Suprapubic skin (tissue), 4 donors: ENCODE data around the gene FBH1. TPM values are rescaled to one million over a fixed set of nuclear protein-coding genes. Genes with fewer than 3 reads are reported as not detected.

Source experiments
- DNase-seq, 2 donors: peaks; one replicate each; pipeline ENCODE4 v3.0.0-alpha.2; 2019; ENCODE audit warnings: low spot score in 2 of 2
- H3K27ac ChIP-seq: fragments of 200-600 bp; sonication (generic); one replicate; pipeline ENCODE4 v1.5.1; 2019
- H3K27me3 ChIP-seq: fragments of 200-600 bp; sonication (generic); one replicate; pipeline ENCODE4 v1.5.1; 2019
- H3K36me3 ChIP-seq: fragments of 200-600 bp; sonication (generic); one replicate; pipeline ENCODE4 v1.5.1; 2019
- H3K4me1 ChIP-seq: fragments of 200-600 bp; sonication (generic); one replicate; pipeline ENCODE4 v1.5.1; 2019
- H3K4me3 ChIP-seq: fragments of 200-600 bp; sonication (generic); one replicate; pipeline ENCODE4 v1.5.1; 2019; ENCODE audit warnings: mild to moderate bottlenecking
- H3K9me3 ChIP-seq: fragments of 200-600 bp; sonication (generic); one replicate; pipeline ENCODE4 v1.5.1; 2019
- CTCF ChIP-seq, 2 donors: fragments of 200-600 bp in 1 of 2; fragments of 450-650 bp in 1 of 2; sonication (generic) in 1 of 2; IDR thresholded peaks; one replicate each; pipeline ENCODE4 v1.5.1; 2016 to 2019; ENCODE audit warnings: antibody characterized with exemption in 2 of 2, mild to moderate bottlenecking in 1 of 2, moderate library complexity in 1 of 2
- EP300 ChIP-seq: sonication (generic); formaldehyde crosslinking; IDR thresholded peaks from one replicate; pipeline ENCODE4 v1.6.1; 2017; ENCODE audit warnings: antibody characterized with exemption
- POLR2A ChIP-seq, 2 donors: fragments of 450-650 bp; IDR thresholded peaks; one replicate each; pipeline ENCODE4 v1.6.1; 2017; ENCODE audit warnings: antibody characterized with exemption in 2 of 2, mild to moderate bottlenecking in 2 of 2, moderate library complexity in 2 of 2
- POLR2AphosphoS5 ChIP-seq, 3 donors: sonication (generic); formaldehyde crosslinking; IDR thresholded peaks; one replicate each; pipeline ENCODE4 v1.6.1; 2017; ENCODE audit warnings: antibody characterized with exemption in 3 of 3
- WGBS: methylation state at CpG from one replicate; pipeline ENCODE4 v1.1.5; 2018; 5-methylcytosine and 5-hydroxymethylcytosine counted together
- total RNA-seq, 4 donors: library from RNA; depleted of rRNA; stranded (reverse); fragments of >200 nt; gene quantifications; one replicate each; pipeline ENCODE4 v1.1.0, GENCODE V29; 2016

FBH1 gene
- total RNA-seq, 4 donors from 2014 or later = 70.9 to 131 (median 90.6) TPM

- H3K27ac ChIP-seq = no peak overlapping the region
- no peak for DNase-seq
Measured at GRCh38 chr10:5885619-5886018, 4.4 kb upstream of the FBH1 start.

GRCh38 chr10:5887029-5887428 lies 3.0 kb upstream of the FBH1 start:
- WGBS = 33% methylated on average over 1 of the region's 1 CpG
- Histone ChIP-seq H3K4me1 (peaks cover 38% of the 10 kb centered on the region), H3K36me3 (peaks cover 36% of the 10 kb centered on the region), H3K4me3 (no peak overlapping the region), H3K27me3 (no peaks in the 10 kb centered on the region), H3K27ac (no peak overlapping the region), H3K9me3 (no peaks in the 10 kb centered on the region)
- TF ChIP-seq CTCF (IDR thresholded peaks at IDR 0.05) = no peak
- TF ChIP-seq POLR2A (IDR thresholded peaks at IDR 0.05) = no peak
- DNase-seq = no peak

More at GRCh38 chr10:5885619-5886018, 4.4 kb upstream of the FBH1 start:
- Histone ChIP-seq H3K9me3 (no peaks in the 10 kb centered on the region), H3K27me3 (no peaks in the 10 kb centered on the region), H3K36me3 (peaks cover 43% of the 10 kb centered on the region), H3K4me3 (no peak overlapping the region), H3K4me1 (peaks cover 24% of the 10 kb centered on the region)
- 86% methylated on average over 5 of the region's 5 CpGs for WGBS
- TF ChIP-seq POLR2AphosphoS5 (IDR thresholded peaks at IDR 0.05) (no peak), CTCF (IDR thresholded peaks at IDR 0.05) (no peak), POLR2A (IDR thresholded peaks at IDR 0.05) (no peak), EP300 (no peak)

- WGBS = 81% methylated on average over 7 of the region's 8 CpGs
- H3K27me3 ChIP-seq = no peaks in the 10 kb centered on the region
- H3K4me3 ChIP-seq = no peak overlapping the region
- TF ChIP-seq CTCF (IDR thresholded peaks at IDR 0.05) (no peak), POLR2A (IDR thresholded peaks at IDR 0.05) (no peak), POLR2AphosphoS5 (IDR thresholded peaks at IDR 0.05) (no peak), EP300 (no peak)
- peaks cover 44% of the 10 kb centered on the region for H3K4me1 ChIP-seq
- peaks cover 30% of the 10 kb centered on the region for H3K36me3 ChIP-seq
- DNase-seq = no peak
- H3K9me3 ChIP-seq = no peaks in the 10 kb centered on the region
- H3K27ac ChIP-seq = no peak overlapping the region
Measured at GRCh38 chr10:5887641-5888040, 2.4 kb upstream of the FBH1 start.

GRCh38 chr10:5888351-5888750 lies 1.7 kb upstream of the FBH1 start:
- no peak for DNase-seq

More at GRCh38 chr10:5888351-5888750, 1.7 kb upstream of the FBH1 start:
- H3K27ac ChIP-seq = peak overlapping the region; percentile 95
- TF ChIP-seq POLR2AphosphoS5 (IDR thresholded peaks at IDR 0.05) (no peak), POLR2A (IDR thresholded peaks at IDR 0.05) (no peak), CTCF (IDR thresholded peaks at IDR 0.05) (no peak), EP300 (no peak)
- peaks cover 45% of the 10 kb centered on the region for H3K4me1 ChIP-seq
- 16% methylated on average over 10 of the region's 10 CpGs for WGBS
- peaks cover 22% of the 10 kb centered on the region for H3K36me3 ChIP-seq
- H3K9me3 ChIP-seq = no peaks in the 10 kb centered on the region
- no peaks in the 10 kb centered on the region for H3K27me3 ChIP-seq
- H3K4me3 ChIP-seq = peak overlapping the region; percentile 90
